Activated CD8-positive, alpha-beta T cell treated with anti-CD3 and anti-CD28 coated beads for 36 hours (primary cell): ENCODE results near the gene LAMA4. TPM values are rescaled to one million over a fixed set of nuclear protein-coding genes. Genes with fewer than 3 reads are reported as not detected.

Source experiments
- ATAC-seq: fragments of 200-7000 bp; cut with Tn5 transposase; one replicate; pipeline ENCODE4 v1.10.0; 2021; ENCODE audit warnings: mild to moderate bottlenecking, moderate library complexity
- CTCF ChIA-PET: fragments of 350-600 bp; sonication (Branson Sonifier 250); formaldehyde crosslinking; loops from one replicate; lab custom pipeline; 2021; ENCODE audit warnings: antibody characterized with exemption; lab: Charles Lee
- POLR2A ChIA-PET: fragments of 350-600 bp; sonication (Branson Sonifier 250); formaldehyde crosslinking; loops from one replicate; lab custom pipeline; 2021; ENCODE audit warnings: antibody characterized with exemption; lab: Charles Lee
- DNase-seq: peaks from one replicate; pipeline ENCODE4 v3.0.0-alpha.2; 2020
- H3K27ac Mint-ChIP-seq: one replicate; pipeline ENCODE4 v1.8.0; 2021; ENCODE audit warnings: mild to moderate bottlenecking, mixed read lengths
- H3K27me3 Mint-ChIP-seq: one replicate; pipeline ENCODE4 v1.8.0; 2021; ENCODE audit warnings: mixed read lengths
- H3K36me3 Mint-ChIP-seq: one replicate; pipeline ENCODE4 v1.8.0; 2021; ENCODE audit warnings: low read depth, mixed read lengths
- H3K4me1 Mint-ChIP-seq: one replicate; pipeline ENCODE4 v1.8.0; 2021; ENCODE audit warnings: low read depth, mixed read lengths
- H3K4me3 Mint-ChIP-seq: one replicate; pipeline ENCODE4 v1.8.0; 2021; ENCODE audit warnings: mild to moderate bottlenecking, moderate library complexity, mixed read lengths
- H3K9me3 Mint-ChIP-seq: one replicate; pipeline ENCODE4 v1.8.0; 2021; ENCODE audit warnings: mixed read lengths
- CTCF ChIP-seq: fragments of 200-600 bp; IDR thresholded peaks from one replicate; pipeline ENCODE4 v1.8.0; 2022; ENCODE audit warnings: antibody characterized with exemption, mild to moderate bottlenecking
- intact Hi-C: fragments of 100-400 bp; cut with micrococcal nuclease; formaldehyde crosslinking; loops from one replicate; pipeline ENCODE4 v1.10.0; 2022
- total RNA-seq, 2 experiments: library from RNA; stranded (reverse); gene quantifications; one replicate each; pipeline ENCODE4 v1.2.3, GENCODE V29; 2021

The LAMA4 gene
- total RNA-seq, 2 experiments from 2014 or later: not detected

- Mint-ChIP-seq H3K4me3 (no peak overlapping the region), H3K36me3 (no peaks in the 10 kb centered on the region), H3K4me1 (no peaks in the 10 kb centered on the region), H3K9me3 (no peaks in the 10 kb centered on the region), H3K27ac (no peak overlapping the region), H3K27me3 (peaks cover 2% of the 10 kb centered on the region)
- DNase-seq (no peak), ATAC-seq (no peak)
- intact Hi-C loops: no loop called here
- TF ChIP-seq CTCF: no peak
- ChIA-PET POLR2A (no interaction called here), CTCF (interaction anchor here (0.6 to 2.1 kb wide), 4 partner anchors 9 to 97 kb away, joined by 3 to 5 read pairs (median 4); no protein-coding TSS in a partner anchor)
Observed at GRCh38 chr6:112065426-112065986, 188.9 kb downstream of the LAMA4 start.

GRCh38 chr6:112062966-112063365 is 191.4 kb downstream of the LAMA4 start:
- H3K4me3 Mint-ChIP-seq: no peak overlapping the region
- no peak for TF ChIP-seq CTCF
- CTCF ChIA-PET: interaction anchor here (1.4 kb wide), 1 partner anchor 24 kb away, joined by 5 read pairs; the partner anchor contains the start of genes FAM229B and TUBE1
- H3K9me3 Mint-ChIP-seq: no peaks in the 10 kb centered on the region
- no peaks in the 10 kb centered on the region for H3K36me3 Mint-ChIP-seq
- intact Hi-C loops: no loop called here
- POLR2A ChIA-PET: no interaction called here
- ATAC-seq (no peak), DNase-seq (no peak)
- no peak overlapping the region for H3K27ac Mint-ChIP-seq
- no peaks in the 10 kb centered on the region for H3K4me1 Mint-ChIP-seq
- peaks cover 2% of the 10 kb centered on the region for H3K27me3 Mint-ChIP-seq

- ATAC-seq: no peak
Observed at GRCh38 chr6:112061605-112062004, 192.8 kb downstream of the LAMA4 start.

More at GRCh38 chr6:112061605-112062004, 192.8 kb downstream of the LAMA4 start:
- CTCF ChIA-PET: interaction anchor here (1.0 kb wide), 1 partner anchor 12 kb away, joined by 3 read pairs; no protein-coding TSS in a partner anchor
- POLR2A ChIA-PET: no interaction called here
- TF ChIP-seq CTCF: no peak
- intact Hi-C loops: no loop called here
- H3K27ac Mint-ChIP-seq: no peak overlapping the region
- no peak for DNase-seq
- no peak overlapping the region for H3K4me3 Mint-ChIP-seq
- H3K36me3 Mint-ChIP-seq: no peaks in the 10 kb centered on the region
- peaks cover 2% of the 10 kb centered on the region for H3K27me3 Mint-ChIP-seq
- no peaks in the 10 kb centered on the region for H3K4me1 Mint-ChIP-seq
- H3K9me3 Mint-ChIP-seq: no peaks in the 10 kb centered on the region

Other genes starting within 250 kb of the LAMA4 start
- gene CCN6, start 200.5 kb downstream of the LAMA4 start, total RNA-seq: not detected
- 10 to 100 TPM; 38.7 to 39.1 TPM for gene TUBE1, start 167.1 kb downstream of the LAMA4 start, total RNA-seq
- 10 to 100 TPM in 1 of 2 experiments, 1 to 10 TPM in 1; 7.6 to 10.2 TPM for gene FAM229B, start 167.0 kb downstream of the LAMA4 start, total RNA-seq
- not detected for gene RFPL4B, start 92.8 kb upstream of the LAMA4 start, total RNA-seq